PC-9 (cell line): Measurements from ENCODE around the gene LCE1B.

Source experiments
- CTCF ChIP-seq: fragments of 200-600 bp; sonication (generic); conservative IDR thresholded peaks from 2 replicates; pipeline ENCODE4 v1.6.1; 2017; ENCODE audit warnings: mixed run types, antibody characterized with exemption, mild to moderate bottlenecking, moderate library complexity
- EZH2 ChIP-seq: fragments of 200-600 bp; sonication (generic); IDR thresholded peaks from 2 replicates; pipeline ENCODE4 v1.8.0; 2017; ENCODE audit warnings: antibody characterized with exemption, low read depth

GRCh38 chr1:152768847-152769533, 42.8 kb upstream of the LCE1B start:
- no peak for TF ChIP-seq CTCF
- TF ChIP-seq EZH2: no peak
